NB4 (cell line): Measurements from ENCODE around the gene SYVN1.

ENCODE experiments used
- POLR2A ChIP-seq: IDR thresholded peaks from 2 replicates; pipeline ENCODE4 v1.6.1; 2011; ENCODE audit warnings: mild to moderate bottlenecking; ENCODE audit not compliant: insufficient read length; ENCODE audit errors: extremely low read depth
- TF ChIP-seq, protein P1 (sequence below): IDR thresholded peaks from one replicate; pipeline ENCODE4 v1.5.1; 2012; ENCODE audit warnings: low read depth, low read length
- TF ChIP-seq, protein P2 (sequence below): IDR thresholded peaks from 2 replicates; pipeline ENCODE4 v1.6.1; 2011; ENCODE audit warnings: low read depth, low read length

DNA sequence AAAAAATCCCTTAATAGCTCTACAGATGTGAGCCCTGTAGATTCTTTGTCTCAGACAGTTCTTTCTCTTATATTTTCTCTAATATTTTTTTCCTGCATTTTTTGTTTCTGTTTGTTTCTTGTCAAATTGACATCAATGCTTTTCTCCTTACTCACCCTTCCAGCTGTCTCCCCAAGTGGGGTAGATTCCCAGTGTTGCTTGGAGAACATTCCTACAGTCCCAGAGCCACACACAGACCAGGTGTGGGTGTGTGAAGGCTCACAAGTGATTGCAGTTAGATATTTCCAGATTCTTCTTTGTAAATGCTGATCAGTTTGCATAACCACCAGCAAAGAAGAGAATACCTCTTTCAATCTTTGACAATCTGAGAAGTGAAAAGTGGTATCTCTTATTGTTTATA, 30.8 kb downstream of the SYVN1 start:
- TF ChIP-seq, protein P1, sequence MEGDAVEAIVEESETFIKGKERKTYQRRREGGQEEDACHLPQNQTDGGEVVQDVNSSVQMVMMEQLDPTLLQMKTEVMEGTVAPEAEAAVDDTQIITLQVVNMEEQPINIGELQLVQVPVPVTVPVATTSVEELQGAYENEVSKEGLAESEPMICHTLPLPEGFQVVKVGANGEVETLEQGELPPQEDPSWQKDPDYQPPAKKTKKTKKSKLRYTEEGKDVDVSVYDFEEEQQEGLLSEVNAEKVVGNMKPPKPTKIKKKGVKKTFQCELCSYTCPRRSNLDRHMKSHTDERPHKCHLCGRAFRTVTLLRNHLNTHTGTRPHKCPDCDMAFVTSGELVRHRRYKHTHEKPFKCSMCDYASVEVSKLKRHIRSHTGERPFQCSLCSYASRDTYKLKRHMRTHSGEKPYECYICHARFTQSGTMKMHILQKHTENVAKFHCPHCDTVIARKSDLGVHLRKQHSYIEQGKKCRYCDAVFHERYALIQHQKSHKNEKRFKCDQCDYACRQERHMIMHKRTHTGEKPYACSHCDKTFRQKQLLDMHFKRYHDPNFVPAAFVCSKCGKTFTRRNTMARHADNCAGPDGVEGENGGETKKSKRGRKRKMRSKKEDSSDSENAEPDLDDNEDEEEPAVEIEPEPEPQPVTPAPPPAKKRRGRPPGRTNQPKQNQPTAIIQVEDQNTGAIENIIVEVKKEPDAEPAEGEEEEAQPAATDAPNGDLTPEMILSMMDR: no peak
- TF ChIP-seq, protein P2, sequence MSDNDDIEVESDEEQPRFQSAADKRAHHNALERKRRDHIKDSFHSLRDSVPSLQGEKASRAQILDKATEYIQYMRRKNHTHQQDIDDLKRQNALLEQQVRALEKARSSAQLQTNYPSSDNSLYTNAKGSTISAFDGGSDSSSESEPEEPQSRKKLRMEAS: no peak
- no peak for TF ChIP-seq POLR2A
